ENCODE results near the gene OR5H2.
"Not testable (repeated sequence)": the region's sequence is repeated elsewhere in the genome, so short reads cannot be mapped to it uniquely, and the experiment has no call there.

Gene OR5H2

DNA sequence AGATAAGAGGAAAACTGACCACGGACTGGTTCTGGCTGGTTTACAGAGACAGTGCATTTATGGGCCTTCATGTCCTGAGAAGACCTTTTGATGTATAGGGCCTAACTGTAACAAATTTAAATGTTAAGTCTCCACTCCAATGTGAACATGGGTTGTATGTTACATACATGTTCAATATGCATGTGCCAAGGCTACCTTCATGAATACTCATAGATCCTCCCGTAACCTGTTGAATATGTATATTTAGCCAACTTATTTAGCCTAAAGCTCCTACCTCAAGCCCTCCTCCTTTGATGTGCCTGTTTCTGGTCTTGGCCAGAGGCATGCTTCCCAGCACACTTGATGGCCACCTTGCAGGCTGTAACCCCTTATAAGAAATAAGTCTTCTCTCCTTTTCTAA is at the start of gene OR5H2:
TSS of gene OR5H2 (plus strand) at position 301 of the 400 bp plus-strand sequence. CDS start 398 bp downstream, outside the sequence.
- no peak for DNase-seq

GRCh38 chr3:98233468-98233867 is 48.8 kb upstream of the OR5H2 start:
- no peak for DNase-seq

DNA sequence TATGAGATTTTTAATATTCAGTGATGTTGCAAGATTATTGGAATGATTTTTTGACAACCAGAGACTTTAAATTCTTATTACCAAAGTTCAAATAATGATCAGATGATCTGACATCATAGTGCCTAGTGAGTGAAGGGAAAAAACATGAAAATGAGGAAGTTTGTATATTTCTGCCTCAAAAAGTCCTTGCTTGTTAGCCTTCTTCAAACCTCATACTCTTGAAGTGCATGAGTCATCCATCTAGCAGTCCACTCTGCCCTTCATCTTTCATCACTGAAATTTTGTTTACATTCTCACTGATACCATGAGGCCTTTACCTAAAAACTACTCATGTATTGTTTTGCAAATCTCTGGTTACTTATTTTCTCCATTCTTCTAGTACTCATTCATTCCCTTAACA is 42.2 kb upstream of the OR5H2 start:
- DNase-seq: no peak

DNA sequence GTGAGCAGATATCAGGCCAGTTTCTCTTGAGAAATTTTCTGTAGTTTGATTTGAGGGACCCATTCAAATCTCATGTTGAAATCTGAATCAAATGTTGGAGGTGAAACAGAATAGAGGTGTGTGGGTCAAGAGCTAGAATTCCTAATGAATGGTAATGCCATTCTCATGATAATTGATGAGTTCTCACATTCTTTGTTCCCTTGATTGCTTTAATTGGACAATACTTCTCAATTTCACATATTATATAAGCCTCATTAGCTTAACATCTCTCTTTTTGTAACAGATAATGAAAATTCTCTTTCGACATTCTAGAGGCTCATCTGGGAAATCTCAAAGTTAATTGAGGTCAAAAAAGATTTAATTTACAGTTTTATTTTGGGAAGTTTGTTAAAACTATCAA is 40.1 kb upstream of the OR5H2 start:
- no peak for DNase-seq

GRCh38 chr3:98243843-98244242 is 38.5 kb upstream of the OR5H2 start:
- DNase-seq: no peak

- no peak for DNase-seq
Observed at GRCh38 chr3:98246142-98246541, 36.2 kb upstream of the OR5H2 start.

DNA sequence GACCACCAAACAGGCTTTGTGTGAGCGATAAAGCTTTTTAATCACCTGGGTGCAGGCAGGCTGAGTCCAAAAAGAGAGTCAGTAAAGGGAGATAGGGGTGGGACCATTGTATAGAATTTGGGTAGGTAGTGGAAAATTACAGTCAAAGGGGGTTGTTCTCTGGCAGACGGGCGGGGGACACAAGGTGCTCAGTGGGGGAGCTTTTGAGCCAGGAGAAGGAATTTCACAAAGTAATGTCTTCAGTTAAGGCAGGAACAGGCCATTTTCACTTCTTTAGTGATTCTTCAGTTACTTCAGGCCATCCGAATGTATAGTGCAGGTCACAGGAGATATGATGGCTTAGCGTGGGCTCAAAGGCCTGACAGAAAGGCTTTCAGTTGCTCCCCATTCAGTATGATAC is 26.3 kb upstream of the OR5H2 start:
- DNase-seq: not testable (repeated sequence)

DNA sequence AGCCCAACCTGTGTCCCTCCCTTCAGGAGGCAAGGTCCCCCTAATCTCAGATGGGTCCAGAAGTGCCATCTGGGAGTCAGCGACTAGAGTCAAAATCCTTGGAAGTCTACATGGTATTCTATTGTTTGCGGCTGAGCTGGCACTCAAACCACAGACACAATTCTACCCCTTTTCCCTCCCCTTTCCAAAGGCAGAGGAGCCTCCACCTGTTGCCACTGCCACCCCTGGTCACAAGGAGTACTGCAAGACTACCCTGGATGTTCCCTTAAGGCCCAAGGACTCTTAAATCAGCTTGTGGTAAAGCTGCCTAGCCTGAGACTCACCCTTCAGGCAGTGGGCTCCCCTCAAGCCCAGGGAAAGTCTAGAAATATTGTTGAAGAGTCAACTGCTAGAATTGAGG is 22.6 kb upstream of the OR5H2 start:
- no peak for DNase-seq

DNA sequence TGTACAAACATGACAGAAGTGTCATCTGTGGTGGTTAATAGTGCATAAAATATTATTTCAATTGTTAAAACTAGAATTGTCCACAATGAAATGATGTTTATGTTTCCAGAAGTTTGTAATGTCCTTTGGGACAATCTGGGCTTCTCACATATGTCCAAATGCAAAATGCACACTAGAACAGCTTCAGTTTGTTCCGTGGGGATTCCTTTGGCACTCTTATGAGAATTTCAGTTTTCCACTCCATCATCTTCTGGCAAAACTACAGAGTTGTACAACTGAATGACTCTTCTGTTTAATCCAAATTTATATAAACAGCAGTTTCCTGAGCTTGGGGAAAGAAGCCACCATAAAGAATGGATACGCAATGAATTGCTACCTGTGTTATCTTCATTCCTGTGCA is 20.3 kb upstream of the OR5H2 start:
- DNase-seq: no peak

GRCh38 chr3:98263944-98264343 is 18.4 kb upstream of the OR5H2 start, which contains the start of gene OR5H6:
Gene OR5H6 (plus strand): TSS chr3:98264244. CDS start chr3:98264333, 89 bp downstream.
- DNase-seq: no peak

- DNase-seq: no peak
Observed at GRCh38 chr3:98269846-98270245, 12.5 kb upstream of the OR5H2 start.

GRCh38 chr3:98272126-98272525 is 10.2 kb upstream of the OR5H2 start:
- DNase-seq: no peak

DNA sequence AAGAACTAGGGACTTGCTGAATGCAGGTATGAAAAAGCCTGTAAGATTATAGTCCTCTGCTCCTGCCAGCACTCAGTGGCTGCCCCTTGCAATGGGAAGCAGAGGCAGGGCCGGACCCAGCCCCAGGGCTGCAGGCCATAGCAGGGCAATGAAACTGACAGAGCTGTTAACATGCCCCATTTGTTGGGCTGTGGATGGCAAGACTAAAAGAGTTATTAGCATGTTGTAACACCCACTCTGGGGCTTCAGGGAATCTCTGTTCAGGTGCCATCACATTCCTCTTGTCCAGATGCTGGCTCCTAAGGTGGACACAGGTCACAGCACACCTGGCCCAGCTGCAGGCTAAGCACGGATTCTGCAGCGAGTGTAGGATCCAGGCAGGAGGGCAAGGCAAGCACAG is 7.4 kb upstream of the OR5H2 start:
- no peak for DNase-seq

- no peak for DNase-seq
Observed at GRCh38 chr3:98290916-98291315, 8.6 kb downstream of the OR5H2 start.

DNA sequence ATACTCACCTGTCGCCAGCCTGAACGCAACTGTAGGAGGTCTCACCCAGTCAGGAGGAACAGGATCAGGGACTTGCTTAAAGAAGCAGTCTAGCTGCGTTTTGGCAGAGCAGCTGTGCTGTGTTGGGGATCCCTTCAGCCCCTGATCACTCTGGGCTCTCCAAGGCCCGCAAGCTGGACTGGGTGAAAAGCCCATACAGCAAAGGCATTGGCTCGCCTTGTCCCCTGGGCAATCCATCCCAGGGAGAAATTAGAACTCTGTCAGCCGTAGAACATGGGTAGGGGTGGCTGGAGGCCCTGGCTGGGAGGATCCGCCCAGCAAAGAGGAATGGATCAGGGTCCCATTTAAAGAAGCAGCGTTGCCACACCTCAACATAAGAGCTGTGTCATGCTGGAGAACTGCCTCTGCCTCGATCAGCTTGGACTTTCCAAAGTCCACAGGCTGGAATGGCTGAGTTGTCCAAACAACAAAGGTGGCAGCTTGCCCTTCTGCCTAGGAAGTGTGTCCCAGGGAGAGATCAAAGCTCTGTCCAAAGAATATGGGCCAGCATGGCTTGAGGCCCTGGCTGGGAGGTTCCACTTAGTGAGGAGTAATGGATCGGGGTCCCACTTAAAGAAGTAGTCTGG is 9.1 kb downstream of the OR5H2 start:
- no peak for DNase-seq

- no peak for DNase-seq
Observed at GRCh38 chr3:98322101-98322500, 39.8 kb downstream of the OR5H2 start.

GRCh38 chr3:98322686-98323085 is 40.4 kb downstream of the OR5H2 start:
- DNase-seq: no peak

DNA sequence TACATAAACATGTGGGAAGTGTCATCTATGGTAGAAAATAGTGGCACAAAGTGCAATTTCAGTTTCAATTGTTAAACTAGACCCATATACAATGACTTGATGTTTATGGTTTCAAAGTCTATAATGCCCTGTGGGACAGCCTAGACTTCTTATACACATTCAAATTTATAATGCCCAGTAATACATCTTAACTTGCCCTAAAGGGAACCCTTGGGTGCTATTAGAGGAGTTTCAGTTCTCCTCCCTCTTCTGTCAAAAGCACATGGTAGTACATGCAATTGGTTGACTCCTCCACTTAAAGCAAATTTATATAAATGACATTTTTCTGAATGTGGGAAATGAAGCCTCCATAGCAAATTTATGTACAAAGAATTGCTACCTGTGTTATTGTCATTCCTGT is 41.1 kb downstream of the OR5H2 start:
- DNase-seq: no peak

DNA sequence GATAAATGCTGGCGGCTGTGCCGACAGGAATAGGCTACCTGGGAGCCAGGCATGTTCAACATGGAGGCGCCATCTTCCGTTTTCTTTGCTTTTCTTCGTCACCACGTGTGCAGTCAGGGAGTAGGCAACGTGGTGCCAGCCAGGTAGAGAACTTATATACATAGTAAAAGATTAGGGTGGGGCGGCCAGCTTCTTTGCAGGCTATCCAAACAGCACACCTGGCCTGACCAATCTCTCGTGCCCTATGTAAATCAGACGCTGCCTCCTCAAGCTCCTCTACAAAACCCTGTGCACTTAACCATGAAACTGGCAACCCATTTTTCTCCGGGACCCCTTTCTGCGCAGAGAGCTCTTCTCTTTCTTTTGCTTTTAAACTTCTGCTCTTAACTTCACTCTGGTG is 42.8 kb downstream of the OR5H2 start:
- no peak for DNase-seq

- no peak for DNase-seq
Observed at GRCh38 chr3:98326105-98326893, 44.0 kb downstream of the OR5H2 start.

GRCh38 chr3:98326945-98327344 is 44.6 kb downstream of the OR5H2 start:
- no peak for DNase-seq

DNA sequence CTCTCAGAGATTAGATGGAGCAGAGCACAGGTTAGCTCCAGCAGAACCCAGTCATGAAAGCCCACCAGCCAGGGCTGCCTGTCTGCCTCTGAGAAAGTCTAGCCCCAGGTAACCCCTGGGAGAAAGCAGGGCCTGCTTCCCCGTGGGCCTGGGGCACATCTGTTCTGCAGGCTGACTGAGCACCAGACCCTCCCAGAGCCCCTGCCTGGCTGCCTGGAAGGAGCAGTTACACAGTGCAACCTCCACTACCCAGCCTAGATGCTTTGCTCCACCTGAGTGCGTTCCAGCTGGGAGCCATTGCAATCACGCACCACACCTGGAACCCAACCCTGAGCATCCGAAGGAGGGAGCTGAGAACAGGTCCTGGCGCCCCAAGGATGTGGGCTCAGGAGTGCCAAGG is 46.6 kb downstream of the OR5H2 start:
- no peak for DNase-seq

DNA sequence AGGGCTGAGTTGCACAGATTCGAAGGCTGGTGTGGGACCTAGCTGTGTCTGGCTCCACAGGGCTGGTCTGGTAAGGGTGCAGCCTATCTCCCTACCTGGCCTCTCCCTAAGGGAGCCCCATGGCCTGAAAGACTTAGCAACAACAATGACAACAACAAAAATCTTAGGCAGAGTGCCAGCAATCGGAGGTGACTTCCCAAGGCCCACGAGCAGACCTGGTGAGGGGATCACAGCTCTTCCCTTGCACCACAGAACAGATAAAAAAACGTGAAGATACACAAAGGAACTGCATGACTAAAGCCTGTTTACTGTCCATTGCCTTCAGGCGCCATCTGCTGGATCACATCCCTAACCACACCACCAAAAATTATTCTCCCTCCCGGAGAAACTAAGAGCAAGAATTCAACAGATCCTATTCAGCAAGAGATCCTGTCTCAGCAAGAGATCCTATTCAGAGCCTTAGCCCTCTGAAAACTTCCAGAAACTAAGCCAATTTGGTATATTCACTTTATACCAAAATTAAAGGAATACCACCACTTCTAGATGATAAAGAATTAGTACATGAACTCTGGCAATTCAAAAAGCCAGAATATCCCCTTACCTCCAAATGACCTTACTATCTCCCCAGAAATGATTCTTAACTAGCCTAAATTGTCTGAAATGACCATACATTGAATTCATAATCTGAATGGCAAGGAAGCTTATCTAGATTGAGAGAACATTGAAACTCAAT is 47.3 kb downstream of the OR5H2 start:
- DNase-seq: peak; percentile 53

DNA sequence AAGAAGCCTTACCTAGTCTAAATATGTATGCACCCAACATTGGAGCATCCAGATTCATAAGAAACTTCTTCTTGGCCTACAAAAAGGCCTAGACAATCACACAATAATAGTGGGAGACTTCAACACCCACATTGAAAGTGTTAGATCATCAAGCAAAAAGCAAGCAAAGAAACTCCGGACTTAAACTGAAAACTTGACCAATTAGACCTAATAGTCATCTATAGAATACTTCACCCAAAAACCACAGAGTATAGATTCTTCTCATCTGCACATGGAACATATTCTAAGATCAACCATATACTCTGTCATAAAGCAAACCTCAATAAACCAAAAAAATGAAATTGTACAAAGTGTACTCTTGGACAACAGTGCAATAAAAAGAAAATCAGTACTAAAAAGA is 49.0 kb downstream of the OR5H2 start:
- DNase-seq: no peak
